GM21360 (cell line): ENCODE data around the gene ADGRV1.
A peak's percentile ranks its signal among the peaks of the same experiment; 100 is the strongest.

Experiments
- ATAC-seq: cut with Tn5 transposase; IDR thresholded peaks from one replicate; pipeline ENCODE4 v1.9.1; 2021; ENCODE audit warnings: mild to moderate bottlenecking, moderate library complexity; ENCODE audit not compliant: unreplicated experiment

Gene ADGRV1, protein sequence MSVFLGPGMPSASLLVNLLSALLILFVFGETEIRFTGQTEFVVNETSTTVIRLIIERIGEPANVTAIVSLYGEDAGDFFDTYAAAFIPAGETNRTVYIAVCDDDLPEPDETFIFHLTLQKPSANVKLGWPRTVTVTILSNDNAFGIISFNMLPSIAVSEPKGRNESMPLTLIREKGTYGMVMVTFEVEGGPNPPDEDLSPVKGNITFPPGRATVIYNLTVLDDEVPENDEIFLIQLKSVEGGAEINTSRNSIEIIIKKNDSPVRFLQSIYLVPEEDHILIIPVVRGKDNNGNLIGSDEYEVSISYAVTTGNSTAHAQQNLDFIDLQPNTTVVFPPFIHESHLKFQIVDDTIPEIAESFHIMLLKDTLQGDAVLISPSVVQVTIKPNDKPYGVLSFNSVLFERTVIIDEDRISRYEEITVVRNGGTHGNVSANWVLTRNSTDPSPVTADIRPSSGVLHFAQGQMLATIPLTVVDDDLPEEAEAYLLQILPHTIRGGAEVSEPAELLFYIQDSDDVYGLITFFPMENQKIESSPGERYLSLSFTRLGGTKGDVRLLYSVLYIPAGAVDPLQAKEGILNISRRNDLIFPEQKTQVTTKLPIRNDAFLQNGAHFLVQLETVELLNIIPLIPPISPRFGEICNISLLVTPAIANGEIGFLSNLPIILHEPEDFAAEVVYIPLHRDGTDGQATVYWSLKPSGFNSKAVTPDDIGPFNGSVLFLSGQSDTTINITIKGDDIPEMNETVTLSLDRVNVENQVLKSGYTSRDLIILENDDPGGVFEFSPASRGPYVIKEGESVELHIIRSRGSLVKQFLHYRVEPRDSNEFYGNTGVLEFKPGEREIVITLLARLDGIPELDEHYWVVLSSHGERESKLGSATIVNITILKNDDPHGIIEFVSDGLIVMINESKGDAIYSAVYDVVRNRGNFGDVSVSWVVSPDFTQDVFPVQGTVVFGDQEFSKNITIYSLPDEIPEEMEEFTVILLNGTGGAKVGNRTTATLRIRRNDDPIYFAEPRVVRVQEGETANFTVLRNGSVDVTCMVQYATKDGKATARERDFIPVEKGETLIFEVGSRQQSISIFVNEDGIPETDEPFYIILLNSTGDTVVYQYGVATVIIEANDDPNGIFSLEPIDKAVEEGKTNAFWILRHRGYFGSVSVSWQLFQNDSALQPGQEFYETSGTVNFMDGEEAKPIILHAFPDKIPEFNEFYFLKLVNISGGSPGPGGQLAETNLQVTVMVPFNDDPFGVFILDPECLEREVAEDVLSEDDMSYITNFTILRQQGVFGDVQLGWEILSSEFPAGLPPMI (N-terminal part only)

GRCh38 chr5:90558344-90559192 is at the start of gene ADGRV1:
TSS of gene ADGRV1 (plus strand) at chr5:90558797. CDS start at chr5:90558896, 99 bp downstream.
- ATAC-seq = peak; percentile 59

- no peak for ATAC-seq
Measured at GRCh38 chr5:90510438-90510837, 48.2 kb upstream of the ADGRV1 start.

- no peak for ATAC-seq
Measured at GRCh38 chr5:90514520-90514919, 44.1 kb upstream of the ADGRV1 start.

DNA sequence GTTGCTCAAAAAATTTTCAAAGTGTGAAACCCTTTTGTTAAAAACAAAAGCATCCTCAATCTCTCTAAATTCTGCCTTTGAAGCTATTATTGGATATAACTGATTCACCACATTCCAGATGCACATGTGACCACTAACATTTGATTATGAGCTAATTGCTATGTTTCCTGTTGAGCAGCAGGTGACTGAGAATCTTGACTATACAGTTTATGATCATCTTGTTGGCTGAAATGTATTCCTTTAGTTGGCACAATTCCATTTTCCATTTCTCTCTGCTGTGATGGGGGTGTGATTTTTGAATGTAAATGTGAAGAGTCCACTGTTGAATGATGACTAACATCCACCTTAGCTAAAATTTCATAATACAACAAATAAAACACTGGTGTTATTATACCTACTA is 39.9 kb upstream of the ADGRV1 start:
- ATAC-seq = no peak

GRCh38 chr5:90519081-90519480 is 39.5 kb upstream of the ADGRV1 start:
- no peak for ATAC-seq

DNA sequence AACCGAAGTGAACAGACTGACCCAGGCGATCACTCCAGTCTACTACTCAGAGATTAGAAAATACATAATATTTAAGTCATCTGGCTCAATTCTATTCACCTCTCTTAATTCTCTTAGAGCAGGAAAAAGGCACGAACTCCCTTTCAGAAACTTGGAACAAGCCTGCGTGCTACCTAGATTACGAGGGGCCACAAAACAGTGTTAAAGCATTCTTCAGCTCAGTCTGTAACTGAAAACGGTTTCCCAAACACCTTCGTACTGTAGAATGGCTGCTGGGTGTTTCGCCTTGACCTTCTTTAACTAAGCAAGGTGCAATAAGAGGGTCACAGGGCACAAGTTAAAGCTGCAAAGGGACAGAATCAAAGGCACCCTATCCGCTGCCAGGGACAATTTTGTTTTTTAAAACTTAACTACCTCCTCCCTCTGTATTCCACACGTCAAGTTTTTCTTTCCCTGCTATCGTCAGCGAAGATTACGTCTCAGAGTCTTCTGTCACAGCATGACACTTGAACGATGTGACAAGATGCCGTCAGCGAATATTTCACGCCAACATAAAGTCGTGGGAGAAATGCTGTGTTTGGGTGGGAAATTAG is 29.9 kb upstream of the ADGRV1 start:
- peak; percentile 0 for ATAC-seq

DNA sequence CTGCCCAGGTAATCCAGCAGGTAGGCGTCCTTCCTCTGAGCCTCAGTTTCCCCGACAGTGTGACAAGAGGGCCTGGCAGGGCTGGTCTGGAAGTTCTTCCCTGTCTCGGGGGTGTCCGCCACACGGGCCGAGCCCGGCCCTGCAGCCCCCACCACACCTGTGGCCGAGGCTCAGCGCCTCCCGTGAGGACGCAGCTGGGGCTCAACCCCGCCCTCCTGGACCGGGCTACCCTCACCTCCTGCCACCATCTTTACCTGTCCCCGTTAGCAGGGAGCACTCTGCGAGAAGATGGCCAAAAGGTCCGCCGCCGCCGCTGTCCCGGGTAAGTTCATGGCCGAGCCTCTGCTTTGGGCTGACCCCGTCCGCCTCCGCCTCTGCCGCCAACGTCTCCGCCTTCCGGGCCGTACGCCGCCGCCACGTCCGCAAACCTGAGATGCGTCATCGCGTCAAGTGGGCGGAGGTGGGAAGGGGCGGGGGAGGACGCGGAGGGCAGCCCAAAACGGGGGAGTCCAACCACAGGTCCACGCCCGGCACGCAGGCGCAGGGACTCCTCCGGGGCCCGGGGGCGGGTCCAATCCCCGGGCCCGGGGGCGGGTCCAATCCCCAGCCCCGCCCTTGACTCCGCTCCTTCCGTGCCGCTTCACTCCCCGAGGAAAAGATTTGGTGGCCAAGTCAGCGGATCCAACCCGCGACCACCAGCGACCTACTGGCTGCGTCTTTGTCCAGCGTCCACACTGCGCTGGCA is 29.2 kb upstream of the ADGRV1 start, which contains the start of gene LYSMD3:
Gene LYSMD3 (minus strand): TSS at position 391 of the 745 bp plus-strand sequence. CDS start 4,295 bp downstream, outside the sequence.
- ATAC-seq = peak; percentile 92

GRCh38 chr5:90529939-90530677 is 28.5 kb upstream of the ADGRV1 start:
- ATAC-seq = peak; percentile 37

DNA sequence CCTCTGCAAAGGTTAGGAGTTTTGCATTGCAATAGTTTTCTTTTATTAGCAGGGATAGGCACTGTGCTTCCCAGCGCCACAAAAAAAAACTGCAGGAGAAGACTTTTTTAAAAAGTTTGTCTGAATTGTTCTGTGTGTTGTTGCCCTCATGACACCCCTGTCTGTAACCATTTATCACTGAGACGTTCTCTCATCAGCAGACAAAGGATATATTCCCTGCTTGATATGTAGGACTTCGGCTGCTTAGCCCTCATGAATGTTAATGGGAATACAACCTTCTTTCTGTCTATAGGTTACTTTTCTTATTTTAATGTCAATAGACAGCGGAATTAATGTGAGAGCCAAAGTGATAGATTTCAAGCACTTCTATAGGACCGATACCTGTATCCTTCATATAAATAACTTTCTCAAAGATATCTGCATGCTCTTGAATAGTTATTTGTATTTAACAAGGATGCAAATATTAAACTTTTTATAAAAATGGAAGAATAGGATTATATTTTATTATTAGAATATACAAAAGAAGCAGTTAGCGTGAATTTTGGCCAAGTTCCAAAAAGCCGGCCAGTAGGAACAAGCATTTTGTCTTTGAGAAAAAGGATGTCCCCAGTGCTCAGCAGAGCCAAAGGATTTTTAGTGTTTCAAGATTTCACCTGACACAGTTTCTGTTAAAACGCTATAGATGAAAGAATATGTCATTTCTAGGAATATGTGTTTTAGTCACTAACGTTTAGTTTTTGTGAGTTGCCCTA is 27.7 kb upstream of the ADGRV1 start:
- ATAC-seq = no peak

DNA sequence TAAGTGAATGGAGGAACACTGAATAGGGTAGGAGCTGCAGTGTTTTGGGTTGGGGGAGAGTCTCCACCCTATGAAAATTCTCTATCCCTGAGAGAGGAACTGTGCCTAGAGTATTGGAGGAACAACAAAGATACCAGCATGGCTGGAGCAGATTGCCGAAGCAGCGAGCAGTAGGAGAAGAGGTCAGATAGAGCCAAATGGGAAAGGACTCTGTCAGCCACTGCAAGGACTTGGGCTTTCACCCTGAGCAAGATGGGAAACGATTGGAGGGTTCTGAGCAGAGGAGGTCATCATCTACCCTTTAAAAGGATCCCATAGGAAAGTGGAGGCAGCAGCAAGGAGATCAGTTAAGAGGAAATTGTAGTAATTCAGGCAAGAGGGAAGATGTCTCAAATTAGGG is 24.8 kb upstream of the ADGRV1 start:
- ATAC-seq = no peak

GRCh38 chr5:90534922-90535321 is 23.7 kb upstream of the ADGRV1 start:
- ATAC-seq = no peak

DNA sequence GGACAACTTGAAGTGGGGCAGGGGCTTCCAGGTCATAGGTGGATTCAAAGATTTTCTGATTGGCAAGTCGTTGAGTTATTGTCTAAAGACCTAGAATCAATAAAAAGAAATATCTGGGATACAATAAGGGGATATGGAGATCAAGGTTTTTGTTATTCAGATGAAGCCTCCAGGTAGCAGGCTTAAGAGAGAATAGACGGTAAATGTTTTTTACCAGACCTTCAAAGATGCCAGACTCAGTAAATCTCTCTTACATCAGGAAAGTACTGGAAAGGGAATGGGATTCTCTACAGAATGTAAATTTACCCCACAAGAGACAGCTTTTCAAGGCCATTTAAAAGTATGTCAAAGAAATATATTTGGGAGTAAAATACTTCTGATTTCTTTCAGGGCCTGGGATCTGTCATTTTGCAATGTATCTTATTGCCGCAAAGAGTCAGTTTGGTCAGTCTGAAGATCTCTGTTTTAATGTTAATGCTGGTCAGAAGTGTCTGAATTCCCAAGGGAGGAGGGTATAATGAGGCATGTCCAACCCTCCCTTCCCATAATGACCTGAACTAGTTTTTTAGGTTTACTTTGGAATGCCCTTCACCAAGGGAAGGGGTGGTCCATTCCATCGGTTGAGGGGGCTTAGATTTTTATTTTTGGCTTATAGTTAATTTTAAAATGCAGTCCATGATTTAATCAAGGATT is 15.6 kb upstream of the ADGRV1 start:
- no peak for ATAC-seq

GRCh38 chr5:90545511-90545910 is 13.1 kb upstream of the ADGRV1 start:
- ATAC-seq = no peak

GRCh38 chr5:90546216-90546837 is 12.3 kb upstream of the ADGRV1 start:
- no peak for ATAC-seq

DNA sequence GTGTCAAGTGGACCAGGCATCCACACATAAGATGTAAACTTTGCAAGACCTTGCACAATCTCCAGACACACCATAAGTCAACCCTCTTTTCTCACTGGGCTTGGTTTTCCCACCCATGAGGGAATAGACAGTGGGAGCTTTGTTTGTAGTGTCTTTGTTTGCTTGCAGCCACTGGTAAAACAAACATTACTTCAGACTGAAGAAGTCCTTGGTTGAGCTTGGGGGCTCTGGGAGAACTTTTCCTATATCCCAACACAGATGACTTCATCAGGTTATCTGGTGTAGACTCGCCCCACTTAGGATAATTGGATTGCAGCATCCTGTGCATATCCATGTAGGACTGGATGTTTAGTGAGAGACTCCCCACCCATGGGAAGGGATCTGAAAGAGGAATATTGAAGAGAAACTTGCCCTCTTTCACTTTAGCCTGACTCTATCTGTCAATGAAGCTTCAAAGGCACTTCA is 11.5 kb upstream of the ADGRV1 start:
- ATAC-seq = no peak

- no peak for ATAC-seq
Measured at GRCh38 chr5:90548069-90548593, 10.5 kb upstream of the ADGRV1 start.
